Osteocyte (in vitro differentiated cells): ENCODE measurements around the gene KCNN3. TPM values are rescaled to one million over a fixed set of nuclear protein-coding genes. Genes with fewer than 3 reads are reported as not detected.

Experiments
- DNase-seq: peaks from one replicate; pipeline ENCODE4 v3.0.0; 2021; ENCODE audit warnings: mixed read lengths; ENCODE audit not compliant: unreplicated experiment; ENCODE audit errors: extremely low spot score
- H3K27ac Mint-ChIP-seq: one replicate; pipeline ENCODE4 v1.8.0; 2021; ENCODE audit warnings: mild to moderate bottlenecking, mixed read lengths; ENCODE audit not compliant: unreplicated experiment
- H3K27me3 Mint-ChIP-seq: one replicate; pipeline ENCODE4 v1.8.0; 2021; ENCODE audit warnings: mixed read lengths; ENCODE audit not compliant: unreplicated experiment
- H3K36me3 Mint-ChIP-seq: one replicate; pipeline ENCODE4 v1.8.0; 2021; ENCODE audit warnings: mixed read lengths; ENCODE audit not compliant: unreplicated experiment
- H3K4me1 Mint-ChIP-seq: one replicate; pipeline ENCODE4 v1.8.0; 2021; ENCODE audit warnings: mixed read lengths; ENCODE audit not compliant: unreplicated experiment
- H3K4me3 Mint-ChIP-seq: one replicate; pipeline ENCODE4 v1.8.0; 2021; ENCODE audit warnings: mild to moderate bottlenecking, moderate library complexity, mixed read lengths; ENCODE audit not compliant: unreplicated experiment
- H3K9me3 Mint-ChIP-seq: one replicate; pipeline ENCODE4 v1.8.0; 2021; ENCODE audit warnings: mixed read lengths; ENCODE audit not compliant: unreplicated experiment
- total RNA-seq: library from RNA; stranded (reverse); gene quantifications from 2 replicates; pipeline ENCODE4 v1.2.1, GENCODE V29; 2021
- TF ChIP-seq, protein P1 (sequence below): fragments of 200-600 bp; sonication (generic); IDR thresholded peaks from 2 replicates; pipeline ENCODE4 v1.5.0; 2021; ENCODE audit warnings: antibody characterized with exemption, mild to moderate bottlenecking, moderate library complexity

Gene KCNN3
- total RNA-seq, 1 donor from 2014 or later: 0.16 TPM

DNA sequence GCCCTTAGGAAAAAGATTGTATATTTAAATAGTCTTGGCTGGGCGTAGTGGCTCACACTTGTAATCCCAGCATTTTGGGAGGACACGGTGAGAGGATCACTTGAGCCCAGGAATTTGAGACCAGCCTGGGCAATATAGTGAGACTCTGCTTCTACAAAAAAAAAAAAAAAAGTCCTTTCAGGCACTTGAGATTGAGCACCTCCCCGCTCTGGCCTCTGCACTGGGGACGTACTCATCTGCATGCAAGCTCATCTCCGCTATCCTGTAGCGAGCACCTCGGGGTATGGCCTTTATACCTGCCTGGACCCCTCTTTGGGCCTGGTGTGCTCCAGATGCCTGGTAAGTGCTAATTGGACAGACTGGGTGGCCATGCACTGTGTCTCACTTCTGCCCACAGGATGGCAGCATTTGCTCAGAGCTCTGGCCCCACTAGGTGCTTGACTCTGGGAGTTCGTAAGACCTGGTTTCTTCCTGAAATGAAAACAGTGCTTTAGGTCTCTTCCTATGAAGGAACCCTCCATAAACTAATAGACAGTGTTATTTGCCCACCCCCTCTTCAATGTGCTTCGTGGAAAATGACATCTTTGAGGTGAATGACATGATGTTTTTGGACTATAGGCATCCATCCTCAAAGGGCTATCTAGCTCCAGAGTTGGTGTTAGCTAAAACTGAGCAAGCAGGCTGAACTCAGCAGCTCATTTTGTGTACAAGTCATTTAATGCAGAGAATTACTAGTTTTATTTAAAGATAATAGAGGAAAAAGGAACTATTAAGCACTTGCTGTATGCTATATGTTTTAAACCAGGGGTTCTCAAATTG, 200.4 kb downstream of the KCNN3 start:
- H3K36me3 Mint-ChIP-seq: no peaks in the 10 kb centered on the region
- no peak overlapping the region for H3K27ac Mint-ChIP-seq
- H3K4me3 Mint-ChIP-seq: no peak overlapping the region
- H3K9me3 Mint-ChIP-seq: no peaks in the 10 kb centered on the region
- TF ChIP-seq, protein P1, sequence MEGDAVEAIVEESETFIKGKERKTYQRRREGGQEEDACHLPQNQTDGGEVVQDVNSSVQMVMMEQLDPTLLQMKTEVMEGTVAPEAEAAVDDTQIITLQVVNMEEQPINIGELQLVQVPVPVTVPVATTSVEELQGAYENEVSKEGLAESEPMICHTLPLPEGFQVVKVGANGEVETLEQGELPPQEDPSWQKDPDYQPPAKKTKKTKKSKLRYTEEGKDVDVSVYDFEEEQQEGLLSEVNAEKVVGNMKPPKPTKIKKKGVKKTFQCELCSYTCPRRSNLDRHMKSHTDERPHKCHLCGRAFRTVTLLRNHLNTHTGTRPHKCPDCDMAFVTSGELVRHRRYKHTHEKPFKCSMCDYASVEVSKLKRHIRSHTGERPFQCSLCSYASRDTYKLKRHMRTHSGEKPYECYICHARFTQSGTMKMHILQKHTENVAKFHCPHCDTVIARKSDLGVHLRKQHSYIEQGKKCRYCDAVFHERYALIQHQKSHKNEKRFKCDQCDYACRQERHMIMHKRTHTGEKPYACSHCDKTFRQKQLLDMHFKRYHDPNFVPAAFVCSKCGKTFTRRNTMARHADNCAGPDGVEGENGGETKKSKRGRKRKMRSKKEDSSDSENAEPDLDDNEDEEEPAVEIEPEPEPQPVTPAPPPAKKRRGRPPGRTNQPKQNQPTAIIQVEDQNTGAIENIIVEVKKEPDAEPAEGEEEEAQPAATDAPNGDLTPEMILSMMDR: peak; percentile 86
- no peak for DNase-seq
- H3K4me1 Mint-ChIP-seq: no peaks in the 10 kb centered on the region
- H3K27me3 Mint-ChIP-seq: peaks cover 8% of the 10 kb centered on the region

DNA sequence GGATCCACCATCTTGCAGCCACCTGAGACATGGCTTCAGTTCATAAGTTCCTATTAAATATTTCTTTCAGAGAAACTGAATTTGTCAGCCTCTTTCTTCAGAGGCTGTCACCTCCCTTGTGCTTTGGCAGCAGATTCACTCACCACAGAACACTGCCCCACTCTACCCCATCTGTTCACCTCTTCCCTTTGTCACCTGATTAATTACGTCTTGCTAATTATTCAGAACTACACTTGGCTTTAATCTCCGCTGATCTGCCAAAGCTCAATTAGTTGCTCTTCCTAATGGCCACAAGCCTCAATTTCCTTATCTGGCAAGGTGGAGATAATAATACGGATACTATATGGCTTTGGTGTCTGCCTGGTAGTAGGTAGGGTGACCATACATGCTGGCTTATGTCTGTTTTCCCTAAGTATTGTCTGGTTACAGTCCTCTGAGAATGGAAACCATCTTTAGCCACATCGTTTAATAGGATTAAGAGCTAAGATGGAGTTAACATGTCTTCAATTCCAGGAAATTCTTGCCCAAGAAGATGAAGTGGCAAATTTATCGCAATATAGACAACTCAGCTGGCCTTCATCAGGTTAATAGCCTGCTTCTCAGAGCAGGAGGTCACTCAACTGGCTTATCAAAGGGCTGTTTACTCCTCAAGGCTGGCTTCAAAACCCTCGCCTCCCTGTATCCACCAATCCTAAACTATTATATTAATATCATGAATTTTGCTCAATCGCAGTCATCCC, 203.9 kb downstream of the KCNN3 start:
- TF ChIP-seq, protein P1: no peak
- no peaks in the 10 kb centered on the region for H3K4me1 Mint-ChIP-seq
- no peaks in the 10 kb centered on the region for H3K36me3 Mint-ChIP-seq
- H3K27ac Mint-ChIP-seq: no peak overlapping the region
- no peak for DNase-seq
- no peaks in the 10 kb centered on the region for H3K9me3 Mint-ChIP-seq
- no peak overlapping the region for H3K4me3 Mint-ChIP-seq
- peaks cover 34% of the 10 kb centered on the region for H3K27me3 Mint-ChIP-seq

DNA sequence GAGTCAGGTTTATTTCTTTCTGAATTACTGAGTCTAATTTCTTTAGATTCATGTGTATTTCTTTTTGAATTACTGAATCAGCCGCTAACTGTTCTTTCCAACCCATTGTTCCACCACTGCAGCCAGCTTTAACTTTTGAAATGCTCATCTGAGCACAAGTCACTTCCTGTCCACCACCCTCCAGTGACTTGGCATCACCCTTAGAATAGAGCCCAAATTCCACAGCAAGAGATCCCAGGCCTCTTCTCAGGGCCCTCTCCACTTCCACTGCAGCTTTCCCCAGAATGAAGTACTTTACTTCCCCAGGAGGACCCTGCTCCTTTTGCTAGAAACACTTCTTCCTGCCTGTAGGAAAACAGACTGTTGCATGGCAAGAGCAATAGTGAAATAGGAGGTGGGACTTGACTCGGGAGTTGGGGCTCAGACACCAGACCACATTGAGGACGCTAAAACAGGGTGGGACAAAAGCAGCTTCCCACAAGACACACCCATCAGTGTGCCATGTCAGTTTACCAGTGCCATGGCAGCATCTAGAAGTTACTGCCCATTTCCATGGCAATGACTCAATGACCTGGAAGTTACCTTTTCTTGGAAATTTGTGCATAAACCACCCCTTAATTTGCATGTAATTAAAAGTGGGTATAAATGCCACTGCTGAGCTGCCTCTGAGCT, 205.6 kb downstream of the KCNN3 start:
- peaks cover 47% of the 10 kb centered on the region for H3K27me3 Mint-ChIP-seq
- TF ChIP-seq, protein P1: no peak
- H3K4me3 Mint-ChIP-seq: no peak overlapping the region
- no peaks in the 10 kb centered on the region for H3K9me3 Mint-ChIP-seq
- H3K27ac Mint-ChIP-seq: no peak overlapping the region
- no peak for DNase-seq
- no peaks in the 10 kb centered on the region for H3K36me3 Mint-ChIP-seq
- H3K4me1 Mint-ChIP-seq: no peaks in the 10 kb centered on the region

DNA sequence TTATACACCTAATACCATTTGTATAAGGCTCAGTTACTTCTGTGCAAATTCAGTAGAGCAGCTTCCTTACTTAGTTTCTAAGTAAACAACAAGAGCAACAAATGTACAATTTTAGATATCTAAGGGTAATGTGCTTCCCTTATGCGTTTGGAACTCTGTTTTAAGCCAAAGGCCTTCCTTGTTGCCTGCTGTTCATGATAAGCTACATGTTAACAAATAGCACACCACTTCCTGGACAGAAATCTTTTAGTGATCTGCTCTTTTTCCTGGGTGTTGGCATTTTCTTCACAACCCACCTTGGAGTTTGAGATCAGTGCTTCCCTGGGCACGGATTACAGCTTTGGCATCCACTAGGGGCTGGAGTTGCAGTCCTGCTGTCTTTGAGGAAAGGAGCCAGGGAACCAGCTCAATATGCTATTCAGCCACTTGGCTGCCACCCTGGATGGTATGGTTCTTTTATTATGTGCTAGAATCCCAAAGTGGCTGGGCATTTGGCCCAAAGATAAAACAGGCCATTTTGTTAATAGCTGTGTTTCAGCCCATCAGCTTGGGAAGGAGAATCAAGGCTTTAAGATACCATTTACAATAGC, 206.5 kb downstream of the KCNN3 start:
- Mint-ChIP-seq H3K27me3 (peaks cover 55% of the 10 kb centered on the region), H3K4me1 (no peaks in the 10 kb centered on the region), H3K9me3 (no peaks in the 10 kb centered on the region), H3K4me3 (no peak overlapping the region), H3K36me3 (no peaks in the 10 kb centered on the region), H3K27ac (no peak overlapping the region)
- TF ChIP-seq, protein P1: no peak
- DNase-seq: no peak
